Breast epithelium (tissue), 4 donors: Measurements from ENCODE around the gene LRRC59. TPM values are rescaled to one million over a fixed set of nuclear protein-coding genes. Genes with fewer than 3 reads are reported as not detected.

Experiments
- DNase-seq, 2 donors: peaks; one replicate each; pipeline ENCODE4 v3.0.0-alpha.2; 2019; ENCODE audit warnings: low spot score in 2 of 2
- H3K27ac ChIP-seq, 2 donors: fragments of 200-600 bp; sonication (generic) in 1 of 2; one replicate each; pipeline ENCODE4 v1.5.1; 2016 to 2019; ENCODE audit warnings: mild to moderate bottlenecking in 1 of 2
- H3K27me3 ChIP-seq, 2 donors: fragments of 200-600 bp; sonication (generic) in 1 of 2; one replicate each; pipeline versions ENCODE4 v1.5.1 to v1.6.0; 2017 to 2019; ENCODE audit warnings: control low read depth in 1 of 2, mild to moderate bottlenecking in 1 of 2
- H3K36me3 ChIP-seq: fragments of 200-600 bp; one replicate; pipeline ENCODE4 v1.5.1; 2019
- H3K4me1 ChIP-seq, 2 donors: fragments of 200-600 bp; sonication (generic); one replicate each; pipeline ENCODE4 v1.5.1; 2016 to 2019; ENCODE audit warnings: control low read depth in 1 of 2
- H3K4me3 ChIP-seq, 3 donors: fragments of 200-600 bp; sonication (generic); 1 replicate in 2 of 3; 2 replicates in 1 of 3; pipeline ENCODE4 v1.5.1; 2016 to 2019; ENCODE audit warnings: mild to moderate bottlenecking in 3 of 3, moderate library complexity in 2 of 3
- H3K9me3 ChIP-seq, 2 donors: fragments of 200-600 bp; sonication (generic) in 1 of 2; one replicate each; pipeline ENCODE4 v1.5.1; 2016 to 2019; ENCODE audit warnings: control low read depth in 1 of 2
- POLR2A ChIP-seq: fragments of 450-650 bp; IDR thresholded peaks from one replicate; pipeline ENCODE4 v1.6.1; 2016; ENCODE audit warnings: antibody characterized with exemption, mild to moderate bottlenecking, moderate library complexity
- POLR2AphosphoS5 ChIP-seq, 3 donors: sonication (generic); formaldehyde crosslinking; IDR thresholded peaks; one replicate each; pipeline ENCODE4 v1.6.1; 2017; ENCODE audit warnings: antibody characterized with exemption in 3 of 3
- intact Hi-C: fragments of 100-400 bp; cut with DNase I; formaldehyde crosslinking; loops from one replicate; pipeline ENCODE4 v1.15.1; 2023; ENCODE audit warnings: low total_unique reads
- total RNA-seq, 3 donors: library from RNA; depleted of rRNA; stranded (reverse); fragments of >200 nt; gene quantifications; one replicate each; pipeline ENCODE4 v1.1.0, GENCODE V29; 2016
- TF ChIP-seq, protein P1 (sequence below), 3 donors: fragments of 450-650 bp; IDR thresholded peaks; one replicate each; pipeline ENCODE4 v1.5.1; 2016 to 2017; ENCODE audit warnings: antibody characterized with exemption in 3 of 3, mild to moderate bottlenecking in 3 of 3, moderate library complexity in 3 of 3

The LRRC59 gene
- total RNA-seq: 10 to 100 TPM; 42.1 to 72.8 (median 54.0) TPM

DNA sequence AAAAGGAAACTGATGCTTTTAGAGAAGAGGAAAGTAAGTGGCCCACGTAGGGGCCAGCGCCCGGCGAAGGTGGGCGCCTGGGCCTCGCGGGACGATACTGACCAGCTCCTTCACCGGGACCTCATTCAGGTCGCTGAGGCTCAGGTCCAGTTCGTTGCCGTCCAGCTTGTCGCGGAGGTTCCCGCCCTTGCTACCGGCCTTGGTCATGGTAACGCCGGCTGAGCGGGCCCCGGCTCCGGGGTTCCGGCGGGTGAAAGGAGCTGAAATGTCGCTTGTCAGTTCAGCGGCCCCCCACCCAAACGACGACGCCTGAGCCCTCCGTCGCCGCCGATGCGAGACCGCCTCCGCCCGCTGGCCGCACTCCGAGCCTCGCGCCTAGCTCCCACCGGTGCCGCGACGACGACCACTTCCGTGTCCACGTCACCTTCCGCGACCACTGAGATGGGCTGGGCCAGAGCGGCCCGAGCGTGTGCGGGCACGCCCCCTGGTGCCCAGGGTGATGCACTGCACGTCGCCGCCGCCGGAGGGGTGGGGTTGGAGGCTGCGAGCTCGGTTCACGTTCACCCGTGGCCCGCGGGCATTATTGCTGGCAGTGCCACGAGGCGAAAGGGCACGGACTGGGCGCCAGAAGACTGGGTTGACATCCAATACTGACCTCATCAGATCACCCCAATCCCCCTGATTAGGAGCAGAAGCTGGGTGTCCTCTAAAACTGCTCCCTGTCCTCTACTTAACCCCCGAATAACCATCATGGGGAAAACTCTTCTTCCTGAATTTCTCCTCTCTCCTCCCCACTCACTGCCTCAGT lies at the start of gene LRRC59:
LRRC59 (minus strand) TSS at position 413 of the 808 bp plus-strand sequence; CDS start at position 207, 206 bp downstream.
- Histone ChIP-seq H3K27me3 (no peaks in the 10 kb centered on the region), H3K4me1 (peaks cover 0 to 12% of the 10 kb centered on the region in 2 donors), H3K27ac (peak within 1 kb of the TSS; percentile 86 to 90), H3K4me3 (peak within 1 kb of the TSS; percentile 90 to 99 (median 96)), H3K9me3 (no peaks in the 10 kb centered on the region), H3K36me3 (peaks cover 2% of the 10 kb centered on the region)
- peak; percentile 78 to 89 for DNase-seq
- intact Hi-C loops: no loop called here
- peak; percentile 62 for TF ChIP-seq POLR2A
- peak; percentile 87 to 95 (median 90) for TF ChIP-seq POLR2AphosphoS5 (IDR thresholded peaks at IDR 0.05)
- TF ChIP-seq, protein P1, sequence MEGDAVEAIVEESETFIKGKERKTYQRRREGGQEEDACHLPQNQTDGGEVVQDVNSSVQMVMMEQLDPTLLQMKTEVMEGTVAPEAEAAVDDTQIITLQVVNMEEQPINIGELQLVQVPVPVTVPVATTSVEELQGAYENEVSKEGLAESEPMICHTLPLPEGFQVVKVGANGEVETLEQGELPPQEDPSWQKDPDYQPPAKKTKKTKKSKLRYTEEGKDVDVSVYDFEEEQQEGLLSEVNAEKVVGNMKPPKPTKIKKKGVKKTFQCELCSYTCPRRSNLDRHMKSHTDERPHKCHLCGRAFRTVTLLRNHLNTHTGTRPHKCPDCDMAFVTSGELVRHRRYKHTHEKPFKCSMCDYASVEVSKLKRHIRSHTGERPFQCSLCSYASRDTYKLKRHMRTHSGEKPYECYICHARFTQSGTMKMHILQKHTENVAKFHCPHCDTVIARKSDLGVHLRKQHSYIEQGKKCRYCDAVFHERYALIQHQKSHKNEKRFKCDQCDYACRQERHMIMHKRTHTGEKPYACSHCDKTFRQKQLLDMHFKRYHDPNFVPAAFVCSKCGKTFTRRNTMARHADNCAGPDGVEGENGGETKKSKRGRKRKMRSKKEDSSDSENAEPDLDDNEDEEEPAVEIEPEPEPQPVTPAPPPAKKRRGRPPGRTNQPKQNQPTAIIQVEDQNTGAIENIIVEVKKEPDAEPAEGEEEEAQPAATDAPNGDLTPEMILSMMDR (IDR thresholded peaks at IDR 0.05): peak; percentile 90 to 95 (median 91)

DNA sequence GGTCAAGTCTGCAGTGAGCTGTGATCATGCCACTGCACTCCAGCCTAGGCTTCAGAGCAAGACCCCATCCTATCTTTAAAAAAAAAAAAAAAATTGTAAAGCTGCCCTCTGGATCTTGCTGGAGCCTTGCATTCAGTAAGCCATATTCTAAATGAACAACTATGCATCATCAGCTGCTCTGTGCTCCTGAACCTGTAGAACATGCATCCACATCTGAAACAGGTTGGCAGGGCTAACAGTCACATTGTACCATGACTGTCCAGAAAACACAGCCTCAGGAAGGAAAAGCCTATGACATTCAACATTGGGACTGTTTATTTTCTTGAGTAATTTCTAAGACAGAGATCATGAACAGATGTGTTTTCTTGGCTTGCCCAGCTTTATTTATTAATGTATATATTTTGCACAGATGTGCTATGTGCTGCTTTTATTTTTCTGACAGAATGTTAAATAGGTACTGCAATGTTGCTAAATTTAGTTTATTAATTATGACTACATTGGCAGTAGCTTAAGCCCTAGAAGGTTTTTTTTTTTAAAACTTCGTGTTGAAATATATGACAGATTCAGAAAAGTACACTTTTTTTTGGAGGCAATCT lies 48.5 kb upstream of the LRRC59 start:
- Histone ChIP-seq H3K9me3 (no peaks in the 10 kb centered on the region), H3K4me3 (no peak overlapping the region), H3K27me3 (no peaks in the 10 kb centered on the region), H3K36me3 (no peaks in the 10 kb centered on the region), H3K27ac (no peak overlapping the region), H3K4me1 (peaks cover under 1 to 5% of the 10 kb centered on the region in 2 donors)
- TF ChIP-seq POLR2A: no peak
- TF ChIP-seq POLR2AphosphoS5 (IDR thresholded peaks at IDR 0.05): no peak
- TF ChIP-seq, protein P1 (IDR thresholded peaks at IDR 0.05): no peak
- no peak for DNase-seq
- intact Hi-C loops: no loop called here

DNA sequence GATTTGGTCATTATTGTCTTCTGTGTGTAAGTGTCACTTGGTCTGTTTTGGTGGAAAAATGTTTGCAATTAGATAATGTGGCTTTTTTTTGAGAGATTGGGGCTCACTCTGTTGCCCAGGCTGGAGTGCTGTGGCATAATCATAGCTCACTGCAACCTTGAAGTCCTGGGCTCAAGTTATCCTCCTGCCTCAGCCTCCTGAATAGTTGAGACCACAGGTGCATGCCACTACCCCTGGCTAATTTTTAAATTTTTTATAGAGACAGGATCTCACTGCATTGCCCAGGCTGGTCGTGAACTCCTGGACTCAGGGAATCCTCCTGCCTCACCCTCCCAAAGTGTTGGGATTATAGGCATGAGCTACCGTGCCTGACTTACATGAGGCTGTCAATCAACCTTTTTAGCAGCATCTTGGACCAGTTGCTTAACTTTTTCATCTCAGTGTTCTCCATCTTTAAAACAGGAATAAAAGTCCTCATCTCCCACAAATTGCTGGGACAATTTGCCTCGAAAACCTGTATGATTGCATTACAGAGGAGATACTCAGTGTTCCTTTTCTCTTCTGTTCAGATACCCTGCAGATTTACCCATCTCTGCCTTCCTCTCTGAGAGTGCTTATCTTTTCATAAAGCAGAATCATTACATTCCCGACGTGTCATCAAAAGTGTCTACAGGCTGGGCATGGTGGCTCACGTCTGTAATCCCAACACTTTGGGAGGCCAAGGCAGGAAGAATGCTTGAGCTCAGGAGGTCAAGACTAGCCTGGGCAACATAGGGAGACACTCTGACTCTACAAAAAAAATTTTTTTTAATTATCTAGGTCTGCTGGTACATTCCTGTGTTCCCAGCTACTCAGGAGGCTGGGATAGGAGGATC lies 47.8 kb upstream of the LRRC59 start:
- H3K4me1 ChIP-seq: peaks cover 7 to 8% of the 10 kb centered on the region in 2 donors
- no peak overlapping the region for H3K27ac ChIP-seq
- no peaks in the 10 kb centered on the region for H3K27me3 ChIP-seq
- no peaks in the 10 kb centered on the region for H3K36me3 ChIP-seq
- no peak overlapping the region for H3K4me3 ChIP-seq
- no peak for DNase-seq
- intact Hi-C loops: no loop called here
- TF ChIP-seq POLR2A: no peak
- no peak for TF ChIP-seq POLR2AphosphoS5 (IDR thresholded peaks at IDR 0.05)
- TF ChIP-seq, protein P1 (IDR thresholded peaks at IDR 0.05): no peak
- H3K9me3 ChIP-seq: no peaks in the 10 kb centered on the region

DNA sequence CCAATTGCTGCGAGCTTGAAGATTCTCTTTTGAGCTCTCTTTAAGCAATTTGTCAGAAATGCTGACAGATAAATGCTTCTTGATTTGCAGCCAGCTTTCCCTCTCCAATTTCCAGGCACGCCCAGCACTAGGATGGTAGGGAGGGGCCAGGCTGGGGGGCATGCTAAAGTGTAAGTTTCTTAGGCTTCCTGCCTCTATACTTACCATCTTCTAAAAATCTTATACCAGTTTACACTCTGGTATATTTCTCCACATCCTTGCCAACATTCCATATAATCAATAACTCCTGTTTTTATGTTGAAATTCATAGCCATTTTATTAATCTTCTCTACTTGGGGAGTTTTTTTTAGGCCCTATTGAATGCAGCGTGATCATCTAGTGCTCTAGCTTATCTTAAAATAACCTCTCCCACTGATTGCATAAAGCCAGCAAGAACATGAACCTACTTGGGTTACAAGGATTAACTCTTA lies 46.2 kb upstream of the LRRC59 start:
- intact Hi-C loops: no loop called here
- DNase-seq: no peak
- H3K9me3 ChIP-seq: no peaks in the 10 kb centered on the region
- H3K27me3 ChIP-seq: no peaks in the 10 kb centered on the region
- H3K36me3 ChIP-seq: no peaks in the 10 kb centered on the region
- H3K27ac ChIP-seq: peak overlapping the region in 1 of 2 donors; percentile 65
- no peak for TF ChIP-seq POLR2A
- TF ChIP-seq POLR2AphosphoS5 (IDR thresholded peaks at IDR 0.05): no peak
- TF ChIP-seq, protein P1 (IDR thresholded peaks at IDR 0.05): no peak
- H3K4me1 ChIP-seq: peaks cover 7 to 8% of the 10 kb centered on the region in 2 donors
- H3K4me3 ChIP-seq: no peak overlapping the region
